ENCODE results near the gene CCDC182. TPM values are rescaled to one million over a fixed set of nuclear protein-coding genes. Genes with fewer than 3 reads are reported as not detected.

The CCDC182 gene
- total and polyA plus RNA-seq, 9 of the 15 experiments (the other 6 are each of a cell fraction or from before 2014, with no cell fraction given), result not detected

DNA sequence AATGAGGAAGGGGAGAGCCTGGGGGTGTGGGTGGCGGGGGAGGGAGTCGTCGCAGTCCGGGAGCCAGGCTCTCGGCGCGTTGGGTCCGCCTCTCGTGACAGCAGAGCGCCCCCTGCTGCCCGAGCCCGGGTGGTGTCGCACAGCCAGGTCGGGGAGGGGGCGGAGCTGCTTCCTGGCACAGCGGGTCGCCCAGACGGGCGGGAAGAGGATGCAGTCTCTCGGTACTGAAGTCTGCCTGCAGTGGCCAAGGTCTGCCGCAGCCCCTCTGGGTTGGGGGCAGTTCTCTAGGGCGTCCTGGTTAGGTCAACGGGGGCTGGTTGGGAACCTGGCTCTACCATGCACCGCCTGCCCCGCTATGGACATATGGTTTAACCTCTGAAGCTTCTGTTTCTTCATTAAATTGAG lies 38.2 kb upstream of the CCDC182 start (continued):
- peak in 1 of 2 experiments; percentile 73; a peak in 2 of 4 replicates for TF ChIP-seq MAZ (CRISPR knock-in tag; conservative IDR thresholded peaks at IDR 0.05 in 1 of 2, IDR thresholded peaks at IDR 0.05 in 1 of 2)
- TF ChIP-seq PTTG1 (tag; IDR thresholded peaks at IDR 0.05; ENCODE audit: low read depth), result no peak
- TF ChIP-seq, protein P1, sequence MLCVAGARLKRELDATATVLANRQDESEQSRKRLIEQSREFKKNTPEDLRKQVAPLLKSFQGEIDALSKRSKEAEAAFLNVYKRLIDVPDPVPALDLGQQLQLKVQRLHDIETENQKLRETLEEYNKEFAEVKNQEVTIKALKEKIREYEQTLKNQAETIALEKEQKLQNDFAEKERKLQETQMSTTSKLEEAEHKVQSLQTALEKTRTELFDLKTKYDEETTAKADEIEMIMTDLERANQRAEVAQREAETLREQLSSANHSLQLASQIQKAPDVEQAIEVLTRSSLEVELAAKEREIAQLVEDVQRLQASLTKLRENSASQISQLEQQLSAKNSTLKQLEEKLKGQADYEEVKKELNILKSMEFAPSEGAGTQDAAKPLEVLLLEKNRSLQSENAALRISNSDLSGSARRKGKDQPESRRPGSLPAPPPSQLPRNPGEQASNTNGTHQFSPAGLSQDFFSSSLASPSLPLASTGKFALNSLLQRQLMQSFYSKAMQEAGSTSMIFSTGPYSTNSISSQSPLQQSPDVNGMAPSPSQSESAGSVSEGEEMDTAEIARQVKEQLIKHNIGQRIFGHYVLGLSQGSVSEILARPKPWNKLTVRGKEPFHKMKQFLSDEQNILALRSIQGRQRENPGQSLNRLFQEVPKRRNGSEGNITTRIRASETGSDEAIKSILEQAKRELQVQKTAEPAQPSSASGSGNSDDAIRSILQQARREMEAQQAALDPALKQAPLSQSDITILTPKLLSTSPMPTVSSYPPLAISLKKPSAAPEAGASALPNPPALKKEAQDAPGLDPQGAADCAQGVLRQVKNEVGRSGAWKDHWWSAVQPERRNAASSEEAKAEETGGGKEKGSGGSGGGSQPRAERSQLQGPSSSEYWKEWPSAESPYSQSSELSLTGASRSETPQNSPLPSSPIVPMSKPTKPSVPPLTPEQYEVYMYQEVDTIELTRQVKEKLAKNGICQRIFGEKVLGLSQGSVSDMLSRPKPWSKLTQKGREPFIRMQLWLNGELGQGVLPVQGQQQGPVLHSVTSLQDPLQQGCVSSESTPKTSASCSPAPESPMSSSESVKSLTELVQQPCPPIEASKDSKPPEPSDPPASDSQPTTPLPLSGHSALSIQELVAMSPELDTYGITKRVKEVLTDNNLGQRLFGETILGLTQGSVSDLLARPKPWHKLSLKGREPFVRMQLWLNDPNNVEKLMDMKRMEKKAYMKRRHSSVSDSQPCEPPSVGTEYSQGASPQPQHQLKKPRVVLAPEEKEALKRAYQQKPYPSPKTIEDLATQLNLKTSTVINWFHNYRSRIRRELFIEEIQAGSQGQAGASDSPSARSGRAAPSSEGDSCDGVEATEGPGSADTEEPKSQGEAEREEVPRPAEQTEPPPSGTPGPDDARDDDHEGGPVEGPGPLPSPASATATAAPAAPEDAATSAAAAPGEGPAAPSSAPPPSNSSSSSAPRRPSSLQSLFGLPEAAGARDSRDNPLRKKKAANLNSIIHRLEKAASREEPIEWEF (CRISPR knock-in tag; IDR thresholded peaks at IDR 0.05), result no peak
- TF ChIP-seq ZNF785 (CRISPR knock-in tag; IDR thresholded peaks at IDR 0.05), result no peak
- peak; percentile 87 for TF ChIP-seq EGR1 (conservative IDR thresholded peaks at IDR 0.05)
- no peak for TF ChIP-seq TAF9B (IDR thresholded peaks at IDR 0.05; ENCODE audit: partially characterized antibody)
- TF ChIP-seq, protein P2, sequence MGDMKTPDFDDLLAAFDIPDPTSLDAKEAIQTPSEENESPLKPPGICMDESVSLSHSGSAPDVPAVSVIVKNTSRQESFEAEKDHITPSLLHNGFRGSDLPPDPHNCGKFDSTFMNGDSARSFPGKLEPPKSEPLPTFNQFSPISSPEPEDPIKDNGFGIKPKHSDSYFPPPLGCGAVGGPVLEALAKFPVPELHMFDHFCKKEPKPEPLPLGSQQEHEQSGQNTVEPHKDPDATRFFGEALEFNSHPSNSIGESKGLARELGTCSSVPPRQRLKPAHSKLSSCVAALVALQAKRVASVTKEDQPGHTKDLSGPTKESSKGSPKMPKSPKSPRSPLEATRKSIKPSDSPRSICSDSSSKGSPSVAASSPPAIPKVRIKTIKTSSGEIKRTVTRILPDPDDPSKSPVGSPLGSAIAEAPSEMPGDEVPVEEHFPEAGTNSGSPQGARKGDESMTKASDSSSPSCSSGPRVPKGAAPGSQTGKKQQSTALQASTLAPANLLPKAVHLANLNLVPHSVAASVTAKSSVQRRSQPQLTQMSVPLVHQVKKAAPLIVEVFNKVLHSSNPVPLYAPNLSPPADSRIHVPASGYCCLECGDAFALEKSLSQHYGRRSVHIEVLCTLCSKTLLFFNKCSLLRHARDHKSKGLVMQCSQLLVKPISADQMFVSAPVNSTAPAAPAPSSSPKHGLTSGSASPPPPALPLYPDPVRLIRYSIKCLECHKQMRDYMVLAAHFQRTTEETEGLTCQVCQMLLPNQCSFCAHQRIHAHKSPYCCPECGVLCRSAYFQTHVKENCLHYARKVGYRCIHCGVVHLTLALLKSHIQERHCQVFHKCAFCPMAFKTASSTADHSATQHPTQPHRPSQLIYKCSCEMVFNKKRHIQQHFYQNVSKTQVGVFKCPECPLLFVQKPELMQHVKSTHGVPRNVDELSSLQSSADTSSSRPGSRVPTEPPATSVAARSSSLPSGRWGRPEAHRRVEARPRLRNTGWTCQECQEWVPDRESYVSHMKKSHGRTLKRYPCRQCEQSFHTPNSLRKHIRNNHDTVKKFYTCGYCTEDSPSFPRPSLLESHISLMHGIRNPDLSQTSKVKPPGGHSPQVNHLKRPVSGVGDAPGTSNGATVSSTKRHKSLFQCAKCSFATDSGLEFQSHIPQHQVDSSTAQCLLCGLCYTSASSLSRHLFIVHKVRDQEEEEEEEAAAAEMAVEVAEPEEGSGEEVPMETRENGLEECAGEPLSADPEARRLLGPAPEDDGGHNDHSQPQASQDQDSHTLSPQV (IDR thresholded peaks at IDR 0.05), result no peak
- no peak for TF ChIP-seq ESRRA (IDR thresholded peaks at IDR 0.05; ENCODE audit: borderline replicate concordance, low read depth)
- TF ChIP-seq, protein P3, sequence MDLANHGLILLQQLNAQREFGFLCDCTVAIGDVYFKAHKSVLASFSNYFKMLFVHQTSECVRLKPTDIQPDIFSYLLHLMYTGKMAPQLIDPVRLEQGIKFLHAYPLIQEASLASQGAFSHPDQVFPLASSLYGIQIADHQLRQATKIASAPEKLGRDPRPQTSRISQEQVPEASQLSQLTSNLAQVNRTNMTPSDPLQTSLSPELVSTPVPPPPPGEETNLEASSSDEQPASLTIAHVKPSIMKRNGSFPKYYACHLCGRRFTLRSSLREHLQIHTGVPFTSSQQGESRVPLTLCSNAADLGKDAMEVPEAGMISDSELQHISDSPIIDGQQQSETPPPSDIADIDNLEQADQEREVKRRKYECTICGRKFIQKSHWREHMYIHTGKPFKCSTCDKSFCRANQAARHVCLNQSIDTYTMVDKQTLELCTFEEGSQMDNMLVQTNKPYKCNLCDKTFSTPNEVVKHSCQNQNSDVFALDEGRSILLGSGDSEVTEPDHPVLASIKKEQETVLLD (IDR thresholded peaks at IDR 0.05), result no peak
- TF ChIP-seq SNRNP70 (optimal IDR thresholded peaks at IDR 0.05; ENCODE audit: low read depth, low read length), result no peak
- TF ChIP-seq SMAD1 (IDR thresholded peaks at IDR 0.05; ENCODE audit: low read depth, low read length, partially characterized antibody), result no peak
- no peak for TF ChIP-seq TAF7 (tag; IDR thresholded peaks at IDR 0.05)
- TF ChIP-seq, protein P4, sequence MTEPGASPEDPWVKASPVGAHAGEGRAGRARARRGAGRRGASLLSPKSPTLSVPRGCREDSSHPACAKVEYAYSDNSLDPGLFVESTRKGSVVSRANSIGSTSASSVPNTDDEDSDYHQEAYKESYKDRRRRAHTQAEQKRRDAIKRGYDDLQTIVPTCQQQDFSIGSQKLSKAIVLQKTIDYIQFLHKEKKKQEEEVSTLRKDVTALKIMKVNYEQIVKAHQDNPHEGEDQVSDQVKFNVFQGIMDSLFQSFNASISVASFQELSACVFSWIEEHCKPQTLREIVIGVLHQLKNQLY (CRISPR knock-in tag; conservative IDR thresholded peaks at IDR 0.05), result no peak
